HEK293 (cell line): ENCODE data around the gene CHST5.

Source experiments
- CTCF ChIA-PET: fragments of 350-600 bp; formaldehyde crosslinking; extraction: SDS; loops from one replicate; lab custom pipeline; 2021; ENCODE audit warnings: antibody characterized with exemption; lab: Yijun Ruan, JAX
- POLR2A ChIA-PET: fragments of 300-600 bp; formaldehyde crosslinking; extraction: SDS; loops from one replicate; lab custom pipeline; 2020; ENCODE audit warnings: antibody characterized with exemption, inconsistent platforms; lab: Yijun Ruan, JAX
- H3K27ac ChIP-seq: fragments of 200-500 bp; sonication (Bioruptor generic); 2 replicates; pipeline ENCODE4 v1.5.1; 2014; ENCODE audit warnings: low read depth, low read length, control low read depth, inconsistent platforms; ENCODE audit errors: extremely low read depth
- H3K36me3 ChIP-seq, 2 experiments: fragments of 200-500 bp in 1 of 2; sonication (Bioruptor generic) in 1 of 2; 1 replicate in 1 of 2; 2 replicates in 1 of 2; pipeline ENCODE4 v1.5.1; 2014 to 2017; ENCODE audit warnings: inconsistent platforms in 2 of 2, low read length in 2 of 2; ENCODE audit not compliant: control insufficient read depth in 2 of 2, insufficient read depth in 1 of 2
- H3K4me1 ChIP-seq: fragments of 200-500 bp; sonication (Bioruptor generic); 2 replicates; pipeline ENCODE4 v1.5.1; 2014; ENCODE audit warnings: mild to moderate bottlenecking, low read length, inconsistent platforms; ENCODE audit not compliant: control insufficient read depth, insufficient read depth
- H3K4me3 ChIP-seq: 2 replicates; pipeline ENCODE4 v1.5.1; 2011; ENCODE audit warnings: low read depth, mild to moderate bottlenecking, control low read depth, low read length, moderate library complexity
- H3K9me3 ChIP-seq: fragments of 200-500 bp; sonication (Bioruptor generic); 2 replicates; pipeline ENCODE4 v1.5.1; 2014; ENCODE audit warnings: low read depth, low read length, inconsistent platforms; ENCODE audit not compliant: control insufficient read depth, insufficient read depth
- GLI2 ChIP-seq: fragments of 450-650 bp; formaldehyde crosslinking; IDR thresholded peaks from 2 replicates; pipeline ENCODE4; 2017; ENCODE audit warnings: missing biosample characterization, missing genetic modification characterization, low read depth, borderline replicate concordance
- IKZF3 ChIP-seq: fragments of 450-650 bp; IDR thresholded peaks from 2 replicates; pipeline ENCODE4 v1.5.0; 2018; ENCODE audit warnings: missing biosample characterization, mild to moderate bottlenecking, missing genetic modification characterization, moderate library complexity
- KLF8 ChIP-seq: fragments of 450-650 bp; formaldehyde crosslinking; IDR thresholded peaks from 2 replicates; pipeline ENCODE4 v1.5.1; 2016; ENCODE audit warnings: missing biosample characterization, missing genetic modification characterization
- OSR2 ChIP-seq: fragments of 450-650 bp; formaldehyde crosslinking; IDR thresholded peaks from 2 replicates; pipeline ENCODE4 v1.5.1; 2016; ENCODE audit warnings: missing biosample characterization, missing genetic modification characterization
- REPIN1 ChIP-seq: fragments of 450-650 bp; formaldehyde crosslinking; IDR thresholded peaks from 2 replicates; pipeline ENCODE4 v1.5.1; 2017; ENCODE audit warnings: missing biosample characterization, missing genetic modification characterization, low read depth
- SCRT1 ChIP-seq: fragments of 450-650 bp; formaldehyde crosslinking; IDR thresholded peaks from 2 replicates; pipeline ENCODE4 v1.5.1; 2016; ENCODE audit warnings: missing biosample characterization, missing genetic modification characterization, borderline replicate concordance
- SCRT2 ChIP-seq: fragments of 450-650 bp; formaldehyde crosslinking; IDR thresholded peaks from 2 replicates; pipeline ENCODE4 v1.5.1; 2016; ENCODE audit warnings: missing biosample characterization, missing genetic modification characterization
- WT1 ChIP-seq: fragments of 450-650 bp; formaldehyde crosslinking; IDR thresholded peaks from 2 replicates; pipeline ENCODE4 v1.5.1; 2016; ENCODE audit warnings: missing biosample characterization, missing genetic modification characterization
- YY1 ChIP-seq: fragments of 450-650 bp; formaldehyde crosslinking; IDR thresholded peaks from 2 replicates; pipeline ENCODE4 v1.5.1; 2018; ENCODE audit warnings: missing biosample characterization, missing genetic modification characterization
- ZBTB48 ChIP-seq: fragments of 450-650 bp; formaldehyde crosslinking; IDR thresholded peaks from 2 replicates; pipeline ENCODE4 v1.5.1; 2016; ENCODE audit warnings: missing biosample characterization, missing genetic modification characterization
- ZBTB7A ChIP-seq: fragments of 450-650 bp; formaldehyde crosslinking; IDR thresholded peaks from 2 replicates; pipeline ENCODE4 v1.5.1; 2016; ENCODE audit warnings: low read depth, missing biosample characterization, missing genetic modification characterization
- ZFP37 ChIP-seq: fragments of 450-650 bp; formaldehyde crosslinking; IDR thresholded peaks from 2 replicates; pipeline ENCODE4 v1.5.1; 2016; ENCODE audit warnings: missing biosample characterization, missing genetic modification characterization
- ZNF223 ChIP-seq: fragments of 450-650 bp; formaldehyde crosslinking; IDR thresholded peaks from 2 replicates; pipeline ENCODE4 v1.5.1; 2016; ENCODE audit warnings: missing biosample characterization, missing genetic modification characterization
- ZNF560 ChIP-seq: fragments of 450-650 bp; formaldehyde crosslinking; IDR thresholded peaks from 2 replicates; pipeline ENCODE4 v1.5.1; 2017; ENCODE audit warnings: missing biosample characterization, missing genetic modification characterization, borderline replicate concordance
- ZNF561 ChIP-seq: fragments of 450-650 bp; IDR thresholded peaks from 2 replicates; pipeline ENCODE4 v1.5.1; 2018; ENCODE audit warnings: missing biosample characterization, missing genetic modification characterization, borderline replicate concordance
- ZNF621 ChIP-seq: fragments of 450-650 bp; formaldehyde crosslinking; IDR thresholded peaks from 2 replicates; pipeline ENCODE4 v1.5.1; 2017; ENCODE audit warnings: missing biosample characterization, missing genetic modification characterization
- ZNF776 ChIP-seq: fragments of 450-650 bp; formaldehyde crosslinking; IDR thresholded peaks from 2 replicates; pipeline ENCODE4 v1.5.0; 2017; ENCODE audit warnings: missing biosample characterization, missing genetic modification characterization, borderline replicate concordance
- TF ChIP-seq, protein P1 (sequence below): fragments of 450-650 bp; formaldehyde crosslinking; IDR thresholded peaks from 2 replicates; pipeline ENCODE4 v1.5.1; 2016; ENCODE audit warnings: missing biosample characterization, missing genetic modification characterization
- TF ChIP-seq, protein P2 (sequence below): fragments of 450-650 bp; formaldehyde crosslinking; IDR thresholded peaks from 2 replicates; pipeline ENCODE4 v1.5.1; 2016; ENCODE audit warnings: missing biosample characterization, missing genetic modification characterization

The CHST5 gene

DNA sequence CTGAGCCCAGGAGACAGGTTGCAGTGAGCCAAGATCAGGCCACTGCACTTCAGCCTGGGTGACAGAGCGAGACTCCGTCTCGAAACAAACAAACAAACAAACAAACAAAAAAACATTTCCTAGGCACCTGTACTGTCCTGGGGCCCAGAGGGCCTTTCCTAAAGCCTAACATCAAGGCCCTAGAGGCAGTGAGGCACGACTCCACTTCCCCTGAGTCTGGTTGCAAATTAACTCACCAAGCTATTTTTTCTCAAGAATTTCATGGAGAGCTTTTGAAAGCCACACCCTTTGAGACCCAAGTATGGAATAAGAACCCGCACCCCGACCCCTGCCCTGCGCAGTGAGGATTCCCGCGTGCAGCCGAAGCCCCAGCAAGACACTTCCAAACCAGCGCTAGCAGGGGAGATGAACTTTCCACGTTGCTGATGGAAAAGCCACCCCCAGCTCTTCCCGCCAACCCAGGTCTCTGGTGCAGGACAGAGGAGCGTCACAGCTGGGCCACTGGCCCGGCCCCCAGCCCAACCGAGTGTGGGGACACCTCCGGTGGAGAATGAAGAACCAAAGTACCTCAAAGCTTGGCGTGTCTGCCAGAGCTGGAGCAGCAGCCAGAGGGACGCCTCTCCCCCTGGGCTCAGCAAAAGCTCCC lies 1.2 kb downstream of the CHST5 start (continued):
- TF ChIP-seq KLF8 (no peak), ZBTB7A (tag by site-specific recombination) (no peak)
- TF ChIP-seq, all 188 proteins: peak for 0

DNA sequence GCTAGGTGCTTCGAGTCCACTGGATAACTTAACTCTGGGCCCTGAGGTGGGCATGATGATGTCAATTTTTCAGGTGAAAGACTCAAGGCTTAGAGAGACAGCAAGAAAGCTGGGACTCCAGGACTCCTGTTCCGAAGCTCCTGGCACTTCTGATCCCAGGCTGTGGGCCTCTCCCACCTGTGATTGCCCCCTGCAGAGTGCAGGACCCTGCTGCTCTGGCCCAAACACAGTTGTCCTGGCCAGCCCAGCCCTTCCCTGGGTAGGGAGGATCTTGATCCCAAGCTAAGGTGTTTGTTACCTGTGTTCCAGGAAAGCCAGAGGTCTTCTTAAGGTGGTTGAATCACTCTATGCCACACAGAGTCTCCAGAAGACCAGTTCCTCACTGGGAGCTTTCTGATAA lies 3.1 kb downstream of the CHST5 start:
- Histone ChIP-seq H3K9me3 (no peaks in the 10 kb centered on the region), H3K36me3 (no peaks in the 10 kb centered on the region), H3K27ac (no peak overlapping the region), H3K4me1 (no peaks in the 10 kb centered on the region), H3K4me3 (no peak overlapping the region)
- ChIA-PET POLR2A (no interaction called here), CTCF (interaction anchor here (0.6 to 1.6 kb wide), 3 partner anchors 16 to 62 kb away, joined by 4 to 5 read pairs (median 4); no protein-coding TSS in a partner anchor)
- TF ChIP-seq, protein P1, sequence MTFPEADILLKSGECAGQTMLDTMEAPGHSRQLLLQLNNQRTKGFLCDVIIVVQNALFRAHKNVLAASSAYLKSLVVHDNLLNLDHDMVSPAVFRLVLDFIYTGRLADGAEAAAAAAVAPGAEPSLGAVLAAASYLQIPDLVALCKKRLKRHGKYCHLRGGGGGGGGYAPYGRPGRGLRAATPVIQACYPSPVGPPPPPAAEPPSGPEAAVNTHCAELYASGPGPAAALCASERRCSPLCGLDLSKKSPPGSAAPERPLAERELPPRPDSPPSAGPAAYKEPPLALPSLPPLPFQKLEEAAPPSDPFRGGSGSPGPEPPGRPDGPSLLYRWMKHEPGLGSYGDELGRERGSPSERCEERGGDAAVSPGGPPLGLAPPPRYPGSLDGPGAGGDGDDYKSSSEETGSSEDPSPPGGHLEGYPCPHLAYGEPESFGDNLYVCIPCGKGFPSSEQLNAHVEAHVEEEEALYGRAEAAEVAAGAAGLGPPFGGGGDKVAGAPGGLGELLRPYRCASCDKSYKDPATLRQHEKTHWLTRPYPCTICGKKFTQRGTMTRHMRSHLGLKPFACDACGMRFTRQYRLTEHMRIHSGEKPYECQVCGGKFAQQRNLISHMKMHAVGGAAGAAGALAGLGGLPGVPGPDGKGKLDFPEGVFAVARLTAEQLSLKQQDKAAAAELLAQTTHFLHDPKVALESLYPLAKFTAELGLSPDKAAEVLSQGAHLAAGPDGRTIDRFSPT, result no peak
- TF ChIP-seq IKZF3 (tag by site-specific recombination) (no peak), ZNF560 (tag by site-specific recombination) (no peak), ZFP37 (tag by site-specific recombination) (no peak), ZNF621 (tag by site-specific recombination) (no peak), YY1 (tag by site-specific recombination) (no peak), OSR2 (tag by site-specific recombination) (no peak), WT1 (tag by site-specific recombination) (no peak)
- TF ChIP-seq, protein P2, sequence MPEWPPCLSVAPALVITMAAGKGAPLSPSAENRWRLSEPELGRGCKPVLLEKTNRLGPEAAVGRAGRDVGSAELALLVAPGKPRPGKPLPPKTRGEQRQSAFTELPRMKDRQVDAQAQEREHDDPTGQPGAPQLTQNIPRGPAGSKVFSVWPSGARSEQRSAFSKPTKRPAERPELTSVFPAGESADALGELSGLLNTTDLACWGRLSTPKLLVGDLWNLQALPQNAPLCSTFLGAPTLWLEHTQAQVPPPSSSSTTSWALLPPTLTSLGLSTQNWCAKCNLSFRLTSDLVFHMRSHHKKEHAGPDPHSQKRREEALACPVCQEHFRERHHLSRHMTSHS (tag by site-specific recombination), result no peak

DNA sequence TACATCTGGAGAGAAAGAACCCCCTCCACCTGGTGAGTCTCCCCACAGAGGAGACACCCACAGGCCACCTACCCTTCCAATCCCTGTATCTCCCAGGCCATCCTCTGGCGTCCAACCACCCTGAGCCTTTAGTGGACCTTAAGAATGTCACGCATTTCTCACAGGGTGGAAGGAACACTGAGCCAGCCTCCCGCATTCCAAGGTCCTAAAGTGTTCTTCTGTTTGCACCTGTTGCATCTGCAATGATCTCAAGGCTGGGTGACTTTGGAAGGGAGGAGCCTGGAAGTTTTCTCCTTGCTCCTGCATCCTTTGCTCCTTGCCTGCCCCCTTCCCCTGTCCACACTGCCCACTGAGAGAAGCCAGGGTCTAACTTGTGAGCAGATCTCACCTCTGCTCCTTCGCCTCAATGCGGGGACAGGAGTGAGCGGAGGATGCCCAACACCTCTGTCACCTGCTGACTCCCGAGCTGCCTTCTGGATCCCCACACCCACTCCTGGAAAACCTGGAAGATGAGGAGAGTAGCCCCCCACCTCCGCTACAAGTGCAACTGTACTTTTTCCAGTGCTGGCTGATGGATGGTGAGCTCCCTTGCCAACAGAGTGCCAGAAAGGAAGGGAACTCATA lies 3.7 kb downstream of the CHST5 start:
- Histone ChIP-seq H3K4me3 (no peak overlapping the region), H3K9me3 (no peaks in the 10 kb centered on the region), H3K36me3 (no peaks in the 10 kb centered on the region), H3K27ac (no peak overlapping the region), H3K4me1 (no peaks in the 10 kb centered on the region)
- TF ChIP-seq REPIN1 (tag by site-specific recombination) (no peak), ZBTB48 (tag by site-specific recombination) (no peak), SCRT1 (tag by site-specific recombination) (peak; percentile 83), ZNF621 (tag by site-specific recombination) (no peak), GLI2 (tag by site-specific recombination) (no peak), SCRT2 (tag by site-specific recombination) (peak; percentile 94), ZNF776 (tag by site-specific recombination) (no peak), ZNF223 (no peak), ZNF561 (tag by site-specific recombination) (no peak)
- ChIA-PET POLR2A (no interaction called here), CTCF (interaction anchor here (1.0 to 1.6 kb wide), 3 partner anchors 15 to 67 kb away, joined by 4 to 5 read pairs (median 5); no protein-coding TSS in a partner anchor)
